K562 (cell line): ENCODE data around the gene SLC1A5. TPM values are rescaled to one million over a fixed set of nuclear protein-coding genes. Genes with fewer than 3 reads are reported as not detected.
A peak's percentile ranks its signal among the peaks of the same experiment; 100 is the strongest.

ENCODE experiments used
- BHLHE40 ChIP-seq: IDR thresholded peaks from 2 replicates; pipeline ENCODE4 v1.6.1; 2011; ENCODE audit warnings: low read length, improper control_type of control experiment
- EP400 ChIP-seq: fragments of 450-650 bp; IDR thresholded peaks from 2 replicates; pipeline ENCODE4 v1.6.1; 2017; ENCODE audit warnings: antibody characterized with exemption, mild to moderate bottlenecking, moderate library complexity
- FUS ChIP-seq: fragments of 200-400 bp; formaldehyde crosslinking; optimal IDR thresholded peaks from 2 replicates; pipeline ENCODE3; 2017; ENCODE audit warnings: low read depth, low read length
- GTF2A2 ChIP-seq: IDR thresholded peaks from 2 replicates; pipeline ENCODE4 v1.6.1; 2016; ENCODE audit warnings: mild to moderate bottlenecking, missing genetic modification characterization, missing compliant biosample characterization
- MAFF ChIP-seq: IDR thresholded peaks from 2 replicates; pipeline ENCODE4 v1.6.1; 2012; ENCODE audit warnings: low read length, improper control_type of control experiment
- MEF2A ChIP-seq: IDR thresholded peaks from 2 replicates; pipeline ENCODE4 v1.6.1; 2011; ENCODE audit warnings: low read depth, mild to moderate bottlenecking, low read length, moderate library complexity; ENCODE audit not compliant: control insufficient read depth
- NFE2 ChIP-seq: IDR thresholded peaks from 2 replicates; pipeline ENCODE4 v1.6.1; 2014; ENCODE audit warnings: antibody characterized with exemption, low read depth
- SMARCB1 ChIP-seq: IDR thresholded peaks from 2 replicates; pipeline ENCODE4 v1.6.1; 2011; ENCODE audit warnings: improper control_type of control experiment, low read depth; ENCODE audit not compliant: insufficient read length
- TEAD1 ChIP-seq, 2 experiments: fragments of 450-650 bp in 1 of 2; sonication (generic) in 1 of 2; formaldehyde crosslinking; IDR thresholded peaks; 2 replicates each; pipeline versions ENCODE4 v1.4.0 to v1.8.0; 2020 to 2022; ENCODE audit warnings: mild to moderate bottlenecking in 2 of 2, missing genetic modification reagents in 1 of 2
- ZNF384 ChIP-seq: IDR thresholded peaks from 2 replicates; pipeline ENCODE4 v1.6.1; 2012; ENCODE audit warnings: low read depth, low read length, improper control_type of control experiment
- ZNF57 ChIP-seq: fragments of 450-650 bp; formaldehyde crosslinking; IDR thresholded peaks from 2 replicates; pipeline ENCODE4 v1.4.0; 2020; ENCODE audit warnings: mild to moderate bottlenecking, moderate library complexity
- polyA plus RNA-seq, 8 experiments: library from polyadenylated mRNA; depleted of rRNA in 4 of 8; stranded (reverse) in 5 of 8; unstranded in 3 of 8; fragments of >200 nt; fragmentation: Nextera tagmentation in 2 of 8; fragmentation: Illumina TruSeq in 1 of 8; extraction: Ambion mirVana in 2 of 8; extraction: Trizol in 1 of 8; gene quantifications; 2 replicates each; pipeline versions ENCODE4 v1.2.1 to v1.2.3, GENCODE V29; 2011 to 2014; ENCODE audit warnings: inconsistent platforms in 1 of 8, missing spikeins in 1 of 8
- total RNA-seq, 7 experiments: library from RNA; depleted of rRNA in 6 of 7; stranded (reverse); fragments of >200 nt in 6 of 7; fragmentation: Illumina TruSeq in 2 of 7; extraction: Trizol in 2 of 7; gene quantifications; 2 replicates each; pipeline versions ENCODE4 v1.2.1 to v1.2.3, GENCODE V29; 2011 to 2021; ENCODE audit warnings: low replicate concordance in 1 of 7
- TF ChIP-seq, protein P1 (sequence below): fragments of 250-450 bp; sonication (Bioruptor Pico); IDR thresholded peaks from 2 replicates; pipeline ENCODE4 v1.4.0; 2020; ENCODE audit warnings: mild to moderate bottlenecking, moderate library complexity
- TF ChIP-seq, protein P2 (sequence below): fragments of 250-450 bp; sonication (Bioruptor Pico); IDR thresholded peaks from 2 replicates; pipeline ENCODE4 v1.9.0; 2021; ENCODE audit warnings: mild to moderate bottlenecking
- TF ChIP-seq, protein P3 (sequence below): IDR thresholded peaks from 2 replicates; pipeline ENCODE4 v1.6.1; 2011; ENCODE audit warnings: borderline replicate concordance, low read depth, mild to moderate bottlenecking, moderate library complexity, low read length; ENCODE audit not compliant: insufficient read depth, poor library complexity, severe bottlenecking
- TF ChIP-seq, protein P4 (sequence below): fragments of 450-650 bp; IDR thresholded peaks from 2 replicates; pipeline ENCODE4 v1.6.1; 2016
- TF ChIP-seq, protein P5 (sequence below): fragments of 450-650 bp; IDR thresholded peaks from 2 replicates; pipeline ENCODE4 v1.6.1; 2017; ENCODE audit warnings: mild to moderate bottlenecking, moderate library complexity
- TF ChIP-seq, protein P6 (sequence below), 3 experiments: fragments of 200-800 bp in 1 of 3; sonication (Bioruptor generic) in 1 of 3; sonication (generic) in 1 of 3; formaldehyde crosslinking in 1 of 3; IDR thresholded peaks; 2 replicates each; pipeline versions ENCODE4 v1.6.1 to v1.8.0; 2016 to 2022; ENCODE audit warnings: mild to moderate bottlenecking in 2 of 3, missing compliant biosample characterization in 2 of 3, missing genetic modification characterization in 2 of 3, missing genetic modification reagents in 1 of 3

Gene SLC1A5
- total and polyA plus RNA-seq, 9 of the 15 experiments (the other 6 are each of a cell fraction or from before 2014, with no cell fraction given), result 31.2 to 417 (median 134) TPM

DNA sequence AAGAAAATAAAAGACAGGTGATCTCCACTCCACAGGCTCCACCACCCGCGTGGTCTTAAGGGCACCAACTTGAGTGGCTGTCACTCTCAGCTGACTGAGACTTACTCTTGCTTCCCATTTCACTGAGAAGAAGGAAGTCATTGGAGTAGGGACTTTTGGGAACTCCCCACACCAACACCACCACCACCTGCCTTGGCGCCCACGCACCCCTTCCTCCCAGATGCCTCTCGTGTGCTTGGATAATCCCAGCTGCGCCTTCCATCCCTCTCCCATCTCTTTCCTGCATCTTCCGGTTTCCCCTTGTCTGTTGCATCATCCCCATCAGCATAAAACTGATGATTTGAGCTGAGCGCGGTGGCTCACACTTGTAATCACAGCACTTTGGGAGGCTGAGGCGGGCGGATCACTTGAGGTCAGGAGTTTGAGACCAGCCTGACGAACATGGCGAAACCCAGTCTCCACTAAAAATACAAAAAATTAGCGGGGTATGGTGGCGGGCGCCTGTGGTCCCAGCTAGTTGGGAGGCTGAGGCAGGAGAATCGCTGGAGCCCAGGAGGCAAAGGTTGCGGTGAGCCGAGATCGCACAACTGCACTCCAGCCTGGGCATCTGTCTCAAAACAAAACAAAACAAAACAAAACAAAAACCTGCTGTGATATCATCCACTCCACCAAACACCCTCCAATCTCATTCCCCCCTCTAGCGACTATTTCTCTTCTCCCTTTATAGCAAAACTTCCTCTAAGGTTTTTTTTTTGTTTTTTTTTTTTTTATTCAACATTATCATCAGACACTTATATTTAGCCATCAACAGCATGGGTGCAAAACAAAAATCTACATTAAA lies 36.7 kb upstream of the SLC1A5 start (continued):
- TF ChIP-seq, protein P1, sequence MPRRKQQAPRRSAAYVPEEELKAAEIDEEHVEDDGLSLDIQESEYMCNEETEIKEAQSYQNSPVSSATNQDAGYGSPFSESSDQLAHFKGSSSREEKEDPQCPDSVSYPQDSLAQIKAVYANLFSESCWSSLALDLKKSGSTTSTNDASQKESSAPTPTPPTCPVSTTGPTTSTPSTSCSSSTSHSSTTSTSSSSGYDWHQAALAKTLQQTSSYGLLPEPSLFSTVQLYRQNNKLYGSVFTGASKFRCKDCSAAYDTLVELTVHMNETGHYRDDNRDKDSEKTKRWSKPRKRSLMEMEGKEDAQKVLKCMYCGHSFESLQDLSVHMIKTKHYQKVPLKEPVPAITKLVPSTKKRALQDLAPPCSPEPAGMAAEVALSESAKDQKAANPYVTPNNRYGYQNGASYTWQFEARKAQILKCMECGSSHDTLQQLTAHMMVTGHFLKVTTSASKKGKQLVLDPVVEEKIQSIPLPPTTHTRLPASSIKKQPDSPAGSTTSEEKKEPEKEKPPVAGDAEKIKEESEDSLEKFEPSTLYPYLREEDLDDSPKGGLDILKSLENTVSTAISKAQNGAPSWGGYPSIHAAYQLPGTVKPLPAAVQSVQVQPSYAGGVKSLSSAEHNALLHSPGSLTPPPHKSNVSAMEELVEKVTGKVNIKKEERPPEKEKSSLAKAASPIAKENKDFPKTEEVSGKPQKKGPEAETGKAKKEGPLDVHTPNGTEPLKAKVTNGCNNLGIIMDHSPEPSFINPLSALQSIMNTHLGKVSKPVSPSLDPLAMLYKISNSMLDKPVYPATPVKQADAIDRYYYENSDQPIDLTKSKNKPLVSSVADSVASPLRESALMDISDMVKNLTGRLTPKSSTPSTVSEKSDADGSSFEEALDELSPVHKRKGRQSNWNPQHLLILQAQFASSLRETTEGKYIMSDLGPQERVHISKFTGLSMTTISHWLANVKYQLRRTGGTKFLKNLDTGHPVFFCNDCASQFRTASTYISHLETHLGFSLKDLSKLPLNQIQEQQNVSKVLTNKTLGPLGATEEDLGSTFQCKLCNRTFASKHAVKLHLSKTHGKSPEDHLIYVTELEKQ, result no peak
- TF ChIP-seq, protein P2, sequence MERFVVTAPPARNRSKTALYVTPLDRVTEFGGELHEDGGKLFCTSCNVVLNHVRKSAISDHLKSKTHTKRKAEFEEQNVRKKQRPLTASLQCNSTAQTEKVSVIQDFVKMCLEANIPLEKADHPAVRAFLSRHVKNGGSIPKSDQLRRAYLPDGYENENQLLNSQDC (CRISPR knock-in tag), result no peak
- TF ChIP-seq BHLHE40 (no peak), NFE2 (no peak), SMARCB1 (no peak), ZNF57 (no peak), MEF2A (no peak), TEAD1 (CRISPR knock-in tag; IDR thresholded peaks at IDR 0.05) (no peak), MAFF (no peak), FUS (no peak), ZNF384 (peak; percentile 81), EP400 (peak; percentile 13; the same call in 1 of the 2 replicates), GTF2A2 (tag) (no peak)
- TF ChIP-seq, protein P3, sequence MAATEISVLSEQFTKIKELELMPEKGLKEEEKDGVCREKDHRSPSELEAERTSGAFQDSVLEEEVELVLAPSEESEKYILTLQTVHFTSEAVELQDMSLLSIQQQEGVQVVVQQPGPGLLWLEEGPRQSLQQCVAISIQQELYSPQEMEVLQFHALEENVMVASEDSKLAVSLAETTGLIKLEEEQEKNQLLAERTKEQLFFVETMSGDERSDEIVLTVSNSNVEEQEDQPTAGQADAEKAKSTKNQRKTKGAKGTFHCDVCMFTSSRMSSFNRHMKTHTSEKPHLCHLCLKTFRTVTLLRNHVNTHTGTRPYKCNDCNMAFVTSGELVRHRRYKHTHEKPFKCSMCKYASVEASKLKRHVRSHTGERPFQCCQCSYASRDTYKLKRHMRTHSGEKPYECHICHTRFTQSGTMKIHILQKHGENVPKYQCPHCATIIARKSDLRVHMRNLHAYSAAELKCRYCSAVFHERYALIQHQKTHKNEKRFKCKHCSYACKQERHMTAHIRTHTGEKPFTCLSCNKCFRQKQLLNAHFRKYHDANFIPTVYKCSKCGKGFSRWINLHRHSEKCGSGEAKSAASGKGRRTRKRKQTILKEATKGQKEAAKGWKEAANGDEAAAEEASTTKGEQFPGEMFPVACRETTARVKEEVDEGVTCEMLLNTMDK, result no peak
- TF ChIP-seq, protein P4, sequence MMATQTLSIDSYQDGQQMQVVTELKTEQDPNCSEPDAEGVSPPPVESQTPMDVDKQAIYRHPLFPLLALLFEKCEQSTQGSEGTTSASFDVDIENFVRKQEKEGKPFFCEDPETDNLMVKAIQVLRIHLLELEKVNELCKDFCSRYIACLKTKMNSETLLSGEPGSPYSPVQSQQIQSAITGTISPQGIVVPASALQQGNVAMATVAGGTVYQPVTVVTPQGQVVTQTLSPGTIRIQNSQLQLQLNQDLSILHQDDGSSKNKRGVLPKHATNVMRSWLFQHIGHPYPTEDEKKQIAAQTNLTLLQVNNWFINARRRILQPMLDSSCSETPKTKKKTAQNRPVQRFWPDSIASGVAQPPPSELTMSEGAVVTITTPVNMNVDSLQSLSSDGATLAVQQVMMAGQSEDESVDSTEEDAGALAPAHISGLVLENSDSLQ, result peak; percentile 31; the same call in 1 of the 2 replicates
- TF ChIP-seq, protein P5, sequence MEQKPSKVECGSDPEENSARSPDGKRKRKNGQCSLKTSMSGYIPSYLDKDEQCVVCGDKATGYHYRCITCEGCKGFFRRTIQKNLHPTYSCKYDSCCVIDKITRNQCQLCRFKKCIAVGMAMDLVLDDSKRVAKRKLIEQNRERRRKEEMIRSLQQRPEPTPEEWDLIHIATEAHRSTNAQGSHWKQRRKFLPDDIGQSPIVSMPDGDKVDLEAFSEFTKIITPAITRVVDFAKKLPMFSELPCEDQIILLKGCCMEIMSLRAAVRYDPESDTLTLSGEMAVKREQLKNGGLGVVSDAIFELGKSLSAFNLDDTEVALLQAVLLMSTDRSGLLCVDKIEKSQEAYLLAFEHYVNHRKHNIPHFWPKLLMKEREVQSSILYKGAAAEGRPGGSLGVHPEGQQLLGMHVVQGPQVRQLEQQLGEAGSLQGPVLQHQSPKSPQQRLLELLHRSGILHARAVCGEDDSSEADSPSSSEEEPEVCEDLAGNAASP, result no peak
- TF ChIP-seq, protein P6, sequence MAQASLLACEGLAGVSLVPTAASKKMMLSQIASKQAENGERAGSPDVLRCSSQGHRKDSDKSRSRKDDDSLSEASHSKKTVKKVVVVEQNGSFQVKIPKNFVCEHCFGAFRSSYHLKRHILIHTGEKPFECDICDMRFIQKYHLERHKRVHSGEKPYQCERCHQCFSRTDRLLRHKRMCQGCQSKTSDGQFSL (CRISPR knock-in tag; IDR thresholded peaks at IDR 0.05), result no peak
- TF ChIP-seq, protein P6 (tag; IDR thresholded peaks at IDR 0.05), result no peak
